ENCODE data around the gene GPANK1. TPM values are rescaled to one million over a fixed set of nuclear protein-coding genes. Genes with fewer than 3 reads are reported as not detected.

GPANK1 gene
- total RNA-seq (28.8 and 36.2 TPM in 2 replicates), polyA plus RNA-seq (27.5 and 37.2 TPM in 2 replicates)

GRCh38 chr6:31664790-31665500 is at the start of gene GPANK1:
Gene GPANK1, minus strand, starts transcription at chr6:31664997. Its CDS starts 519 bp downstream, at chr6:31664478.
- DNase-seq (ENCODE audit: low read depth in 1 of 2, low spot score in 1 of 2), result peak; percentile 92 to 97
- peak within 1 kb of the TSS; percentile 95 for H3K27ac ChIP-seq
- no peaks in the 10 kb centered on the region for H3K9me3 ChIP-seq (ENCODE audit: low read depth)
- H3K4me3 ChIP-seq, result peak within 1 kb of the TSS; percentile 94
- peaks cover 30% of the 10 kb centered on the region for H3K36me3 ChIP-seq
- H3K4me1 ChIP-seq (ENCODE audit: low read depth), result peaks cover 12% of the 10 kb centered on the region
- TF ChIP-seq, protein P1, sequence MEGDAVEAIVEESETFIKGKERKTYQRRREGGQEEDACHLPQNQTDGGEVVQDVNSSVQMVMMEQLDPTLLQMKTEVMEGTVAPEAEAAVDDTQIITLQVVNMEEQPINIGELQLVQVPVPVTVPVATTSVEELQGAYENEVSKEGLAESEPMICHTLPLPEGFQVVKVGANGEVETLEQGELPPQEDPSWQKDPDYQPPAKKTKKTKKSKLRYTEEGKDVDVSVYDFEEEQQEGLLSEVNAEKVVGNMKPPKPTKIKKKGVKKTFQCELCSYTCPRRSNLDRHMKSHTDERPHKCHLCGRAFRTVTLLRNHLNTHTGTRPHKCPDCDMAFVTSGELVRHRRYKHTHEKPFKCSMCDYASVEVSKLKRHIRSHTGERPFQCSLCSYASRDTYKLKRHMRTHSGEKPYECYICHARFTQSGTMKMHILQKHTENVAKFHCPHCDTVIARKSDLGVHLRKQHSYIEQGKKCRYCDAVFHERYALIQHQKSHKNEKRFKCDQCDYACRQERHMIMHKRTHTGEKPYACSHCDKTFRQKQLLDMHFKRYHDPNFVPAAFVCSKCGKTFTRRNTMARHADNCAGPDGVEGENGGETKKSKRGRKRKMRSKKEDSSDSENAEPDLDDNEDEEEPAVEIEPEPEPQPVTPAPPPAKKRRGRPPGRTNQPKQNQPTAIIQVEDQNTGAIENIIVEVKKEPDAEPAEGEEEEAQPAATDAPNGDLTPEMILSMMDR (IDR thresholded peaks at IDR 0.05; ENCODE audit: low read depth, low read length), result no peak
- H3K27me3 ChIP-seq, result no peaks in the 10 kb centered on the region

- Histone ChIP-seq H3K4me3 (no peak overlapping the region), H3K9me3 (ENCODE audit: low read depth) (no peaks in the 10 kb centered on the region), H3K27ac (no peak overlapping the region), H3K4me1 (ENCODE audit: low read depth) (peaks cover 11% of the 10 kb centered on the region), H3K27me3 (no peaks in the 10 kb centered on the region), H3K36me3 (no peaks in the 10 kb centered on the region)
- DNase-seq (ENCODE audit: low read depth in 1 of 2, low spot score in 1 of 2), result no peak
- TF ChIP-seq, protein P1 (IDR thresholded peaks at IDR 0.05; ENCODE audit: low read depth, low read length), result no peak
Observed at GRCh38 chr6:31713991-31714684, 49.3 kb upstream of the GPANK1 start.

GRCh38 chr6:31713465-31713864 is 48.7 kb upstream of the GPANK1 start:
- DNase-seq (ENCODE audit: low read depth in 1 of 2, low spot score in 1 of 2), result no peak
- TF ChIP-seq, protein P1 (IDR thresholded peaks at IDR 0.05; ENCODE audit: low read depth, low read length), result no peak
- H3K4me3 ChIP-seq, result no peak overlapping the region
- no peaks in the 10 kb centered on the region for H3K27me3 ChIP-seq
- peaks cover 11% of the 10 kb centered on the region for H3K4me1 ChIP-seq (ENCODE audit: low read depth)
- no peaks in the 10 kb centered on the region for H3K36me3 ChIP-seq
- H3K27ac ChIP-seq, result no peak overlapping the region
- H3K9me3 ChIP-seq (ENCODE audit: low read depth), result no peaks in the 10 kb centered on the region

DNA sequence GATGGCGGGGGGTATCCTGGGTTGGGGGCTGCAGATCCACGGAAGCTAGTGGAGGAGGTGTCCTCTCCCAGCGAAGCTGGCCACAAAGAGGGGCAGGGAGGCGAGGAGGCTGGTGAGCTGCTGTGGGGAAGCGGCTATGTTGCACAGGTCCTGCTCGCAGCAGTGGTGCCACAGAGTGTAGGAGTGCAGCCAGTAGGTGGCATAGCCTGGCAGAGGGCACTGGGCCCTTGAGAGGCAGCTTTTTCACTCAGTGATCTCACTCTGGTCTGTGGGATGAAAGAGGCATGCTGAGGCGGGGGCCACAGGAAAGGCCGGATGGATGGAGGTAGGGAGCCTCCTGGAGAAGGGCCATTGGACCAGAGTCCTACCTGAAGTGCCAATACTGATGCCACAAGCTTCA is 47.5 kb upstream of the GPANK1 start:
- no peak for DNase-seq (ENCODE audit: low read depth in 1 of 2, low spot score in 1 of 2)
- H3K4me3 ChIP-seq, result no peak overlapping the region
- peaks cover 11% of the 10 kb centered on the region for H3K4me1 ChIP-seq (ENCODE audit: low read depth)
- no peak overlapping the region for H3K27ac ChIP-seq
- H3K9me3 ChIP-seq (ENCODE audit: low read depth), result no peaks in the 10 kb centered on the region
- H3K36me3 ChIP-seq, result no peaks in the 10 kb centered on the region
- TF ChIP-seq, protein P1 (IDR thresholded peaks at IDR 0.05; ENCODE audit: low read depth, low read length), result no peak
- no peaks in the 10 kb centered on the region for H3K27me3 ChIP-seq

- Histone ChIP-seq H3K36me3 (no peaks in the 10 kb centered on the region), H3K27ac (no peak overlapping the region), H3K4me1 (ENCODE audit: low read depth) (peaks cover 11% of the 10 kb centered on the region), H3K27me3 (no peaks in the 10 kb centered on the region), H3K4me3 (no peak overlapping the region), H3K9me3 (ENCODE audit: low read depth) (no peaks in the 10 kb centered on the region)
- TF ChIP-seq, protein P1 (IDR thresholded peaks at IDR 0.05; ENCODE audit: low read depth, low read length), result no peak
- no peak for DNase-seq (ENCODE audit: low read depth in 1 of 2, low spot score in 1 of 2)
Observed at GRCh38 chr6:31711233-31711632, 46.4 kb upstream of the GPANK1 start.
